Fibroblast of skin of left biceps (primary cell): Measurements from ENCODE around the gene ZFPL1.
"Not testable (repeated sequence)": the region's sequence is repeated elsewhere in the genome, so short reads cannot be mapped to it uniquely, and the experiment has no call there.

Source experiments
- DNase-seq, 2 experiments: peaks; one replicate each; pipeline ENCODE4 v3.0.0-alpha.2; 2013; ENCODE audit warnings: low read depth in 2 of 2

Gene ZFPL1

GRCh38 chr11:65113839-65114238 lies 29.8 kb downstream of the ZFPL1 start:
- DNase-seq: no peak

- no peak for DNase-seq
These were observed 30.6 kb downstream of the ZFPL1 start for GRCh38 chr11:65114538-65115171.

- no peak for DNase-seq
These were observed 31.5 kb downstream of the ZFPL1 start for GRCh38 chr11:65115361-65116082.

- no peak for DNase-seq
These were observed 32.6 kb downstream of the ZFPL1 start for GRCh38 chr11:65116370-65117205.

GRCh38 chr11:65117206-65118096 lies 33.4 kb downstream of the ZFPL1 start, which contains the start of gene ZNHIT2:
ZNHIT2 (minus strand) TSS chr11:65117701; CDS start chr11:65117653, 48 bp downstream.
- peak; percentile 94 to 96 for DNase-seq

- no peak for DNase-seq
These were observed 34.2 kb downstream of the ZFPL1 start for GRCh38 chr11:65118097-65118837.

DNA sequence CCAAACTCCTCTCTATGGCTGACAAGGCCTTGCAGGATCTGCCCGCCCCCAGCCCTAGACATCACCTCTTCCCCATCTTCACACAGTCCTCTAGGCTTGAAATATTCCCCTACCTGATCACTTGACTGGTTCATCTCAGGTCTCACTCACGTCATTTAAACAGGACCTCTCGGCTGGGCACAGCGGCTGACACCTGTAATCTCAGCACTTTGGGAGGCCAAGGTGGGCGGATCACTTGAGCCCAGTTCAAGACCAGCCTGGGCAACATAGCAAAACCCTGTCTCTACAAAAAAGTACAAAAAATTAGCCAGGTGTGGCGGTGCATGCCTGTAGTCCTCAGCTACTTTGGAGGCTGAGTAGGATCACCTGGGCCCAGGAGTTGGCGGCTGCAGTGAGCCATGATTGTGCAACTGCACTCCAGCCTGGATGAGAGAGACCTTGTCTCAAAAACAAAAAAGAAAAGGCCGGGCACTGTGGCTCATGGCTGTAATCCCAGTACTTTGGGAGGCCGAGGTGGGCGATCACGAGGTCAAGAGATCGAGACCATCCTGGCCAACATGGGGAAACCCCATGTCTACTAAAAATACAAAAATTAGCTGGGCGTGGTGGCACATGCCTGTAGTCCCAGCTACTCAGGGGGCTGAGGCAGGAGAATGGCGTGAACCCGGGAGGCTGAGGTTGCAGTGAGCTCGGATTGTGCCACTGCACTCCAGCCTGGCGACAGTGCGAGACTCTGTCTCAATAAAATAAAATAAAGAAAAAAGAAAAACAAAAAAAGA lies 35.1 kb downstream of the ZFPL1 start:
- not testable (repeated sequence) for DNase-seq

GRCh38 chr11:65119670-65119995 lies 35.6 kb downstream of the ZFPL1 start:
- no peak for DNase-seq

GRCh38 chr11:65120831-65121230 lies 36.8 kb downstream of the ZFPL1 start:
- DNase-seq: no peak

- DNase-seq: no peak
These were observed 37.4 kb downstream of the ZFPL1 start for GRCh38 chr11:65121447-65121864.

DNA sequence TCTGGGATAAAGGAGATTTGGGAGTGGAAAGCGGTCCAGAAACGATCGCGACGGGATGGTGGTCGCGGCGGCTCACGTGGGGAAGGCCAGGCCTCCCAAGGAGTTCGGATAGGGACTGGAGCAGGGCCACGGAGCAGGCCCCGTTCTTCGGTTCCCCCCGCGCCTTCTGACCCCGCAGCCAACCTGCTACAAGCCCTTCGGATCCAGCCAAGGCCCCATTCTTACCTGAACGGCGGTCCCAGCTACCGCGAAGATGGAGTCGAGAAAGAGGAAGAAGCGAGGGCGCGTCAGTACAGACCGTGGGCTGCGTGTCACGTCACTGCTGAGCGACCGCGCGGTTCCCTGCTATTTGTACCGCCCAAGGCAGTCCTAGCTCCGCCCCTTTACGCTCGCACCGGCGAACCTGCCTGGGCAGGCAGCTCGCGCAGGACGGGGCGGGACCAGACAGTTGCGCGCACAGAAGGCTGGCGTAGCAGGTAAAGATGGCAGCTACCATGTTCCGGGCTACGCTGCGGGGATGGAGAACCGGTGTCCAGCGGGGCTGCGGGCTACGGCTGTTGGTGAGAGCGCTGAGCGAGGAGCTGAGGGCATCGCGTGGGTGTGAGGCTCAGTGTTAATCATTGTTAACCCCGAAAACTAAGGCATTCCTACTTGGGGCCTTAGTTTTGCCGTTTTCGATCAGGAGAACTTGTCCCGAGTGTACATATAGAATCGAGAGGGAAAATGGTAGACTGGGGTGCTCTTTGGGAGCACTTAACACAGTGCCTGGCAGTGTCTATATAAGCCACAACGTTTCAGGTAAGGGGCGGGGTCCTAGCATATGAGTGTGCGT lies 38.1 kb downstream of the ZFPL1 start, which contains the start of the genes FAU and MRPL49:
Gene FAU, minus strand, starts transcription at position 270 of the 832 bp plus-strand sequence. CDS start 321 bp downstream, outside the sequence.
Gene MRPL49, plus strand, starts transcription at position 457 of the 832 bp plus-strand sequence. Its CDS starts 26 bp downstream, at position 483.
- peak; percentile 79 to 81 for DNase-seq

- no peak for DNase-seq
These were observed 40.6 kb downstream of the ZFPL1 start for GRCh38 chr11:65124480-65125196.

DNA sequence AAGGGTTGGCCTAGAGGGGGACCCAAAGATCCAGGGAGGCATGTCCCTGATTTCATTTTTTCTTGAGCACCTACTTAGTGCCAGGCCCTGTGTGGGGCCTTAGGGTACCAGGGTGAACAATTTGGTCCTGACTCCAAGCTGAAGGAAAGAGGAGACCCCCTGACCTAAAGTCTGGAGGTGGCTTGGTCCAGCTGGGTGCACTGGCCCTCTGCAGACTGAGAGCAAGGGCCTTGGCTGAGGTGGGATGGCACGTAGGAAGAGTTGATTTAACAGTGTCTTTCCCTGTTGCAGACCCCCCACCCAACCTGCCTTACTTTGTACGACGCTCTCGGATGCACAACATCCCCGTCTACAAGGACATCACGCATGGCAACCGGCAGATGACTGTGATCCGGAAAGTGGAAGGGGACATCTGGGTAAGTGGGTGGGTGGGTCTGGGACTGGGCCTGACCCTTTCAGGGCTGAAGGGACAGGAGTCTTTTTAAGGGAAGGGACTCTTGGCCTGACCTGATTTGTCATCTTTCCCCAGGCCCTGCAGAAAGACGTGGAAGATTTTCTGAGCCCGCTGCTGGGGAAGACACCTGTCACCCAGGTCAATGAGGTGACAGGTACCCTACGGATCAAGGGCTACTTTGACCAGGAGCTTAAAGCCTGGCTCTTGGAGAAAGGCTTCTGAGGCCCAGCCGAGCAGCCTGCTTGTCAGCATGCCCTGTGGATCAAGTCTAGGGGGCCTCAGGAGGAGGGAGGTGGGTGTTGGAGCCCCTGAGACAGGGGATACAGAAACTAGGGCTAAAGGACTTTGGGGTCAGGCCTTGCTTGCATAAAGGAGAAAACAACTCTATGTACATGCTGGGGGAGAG lies 41.4 kb downstream of the ZFPL1 start:
- DNase-seq: no peak

DNA sequence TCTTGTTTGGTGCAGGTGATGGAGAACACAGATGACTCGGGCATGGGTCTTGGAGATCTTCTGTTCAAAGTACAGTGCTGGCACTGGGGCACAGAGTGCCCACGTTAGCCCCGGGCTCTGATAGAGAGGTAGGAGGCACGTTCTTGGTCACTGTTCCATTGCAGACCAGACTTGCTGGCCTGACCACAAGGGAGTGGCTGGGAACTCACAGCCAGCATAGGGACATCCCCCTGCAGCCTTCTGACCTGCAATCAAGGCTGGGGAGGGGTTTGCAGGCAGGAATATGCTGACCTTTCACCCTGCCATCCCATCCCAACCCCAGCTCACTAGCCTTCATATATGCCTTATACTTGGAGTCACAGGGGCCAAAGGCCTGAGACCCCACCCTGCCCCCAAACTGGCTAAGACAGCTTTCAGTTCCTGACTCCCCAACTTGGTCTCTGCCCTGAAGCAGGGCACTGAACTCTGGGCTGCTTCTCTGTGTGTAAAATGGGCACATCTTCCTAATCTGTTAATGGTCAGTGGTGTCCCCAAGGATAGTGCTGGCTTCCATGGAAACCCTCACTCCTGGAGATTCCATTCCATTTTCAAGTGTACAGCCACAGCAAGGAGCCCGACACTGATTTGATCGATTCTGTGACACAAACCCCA lies 42.7 kb downstream of the ZFPL1 start:
- DNase-seq: no peak

DNA sequence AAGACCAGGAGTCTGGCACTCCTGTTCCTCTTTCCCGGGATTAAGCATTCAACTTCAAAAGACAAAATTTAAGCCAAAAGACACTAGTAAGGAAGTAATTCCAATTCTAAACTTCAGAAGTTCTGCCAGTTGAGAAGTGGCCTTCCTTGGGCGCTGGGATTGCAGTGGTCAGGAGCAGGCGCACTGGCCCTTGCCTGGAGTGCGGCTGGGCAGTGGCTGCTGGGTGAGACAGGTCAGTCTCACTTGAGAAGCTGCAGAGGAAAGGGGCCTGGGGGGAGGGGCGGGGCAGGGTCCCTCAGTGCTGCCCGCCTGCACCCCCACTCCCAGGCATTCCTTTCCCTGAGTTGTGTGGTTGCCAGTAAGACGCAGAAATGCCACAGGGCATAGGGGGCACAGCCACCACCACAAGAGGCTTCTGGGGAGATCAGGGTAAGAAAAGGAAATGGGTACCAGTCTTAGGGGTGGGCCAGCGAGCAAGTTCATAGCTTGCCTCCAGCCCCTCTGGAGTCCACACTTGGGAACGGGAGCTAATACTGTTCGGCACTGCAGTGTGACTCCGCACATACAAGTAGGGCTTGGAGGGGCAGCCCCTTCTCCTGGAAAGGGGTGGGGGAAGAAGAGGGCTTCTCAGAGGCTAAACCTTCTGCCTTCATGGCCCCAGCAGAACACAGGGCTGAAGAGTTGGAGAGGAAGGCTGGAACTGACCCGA lies 43.6 kb downstream of the ZFPL1 start:
- DNase-seq: no peak
